ENCODE data around the gene WASF3.

DNA sequence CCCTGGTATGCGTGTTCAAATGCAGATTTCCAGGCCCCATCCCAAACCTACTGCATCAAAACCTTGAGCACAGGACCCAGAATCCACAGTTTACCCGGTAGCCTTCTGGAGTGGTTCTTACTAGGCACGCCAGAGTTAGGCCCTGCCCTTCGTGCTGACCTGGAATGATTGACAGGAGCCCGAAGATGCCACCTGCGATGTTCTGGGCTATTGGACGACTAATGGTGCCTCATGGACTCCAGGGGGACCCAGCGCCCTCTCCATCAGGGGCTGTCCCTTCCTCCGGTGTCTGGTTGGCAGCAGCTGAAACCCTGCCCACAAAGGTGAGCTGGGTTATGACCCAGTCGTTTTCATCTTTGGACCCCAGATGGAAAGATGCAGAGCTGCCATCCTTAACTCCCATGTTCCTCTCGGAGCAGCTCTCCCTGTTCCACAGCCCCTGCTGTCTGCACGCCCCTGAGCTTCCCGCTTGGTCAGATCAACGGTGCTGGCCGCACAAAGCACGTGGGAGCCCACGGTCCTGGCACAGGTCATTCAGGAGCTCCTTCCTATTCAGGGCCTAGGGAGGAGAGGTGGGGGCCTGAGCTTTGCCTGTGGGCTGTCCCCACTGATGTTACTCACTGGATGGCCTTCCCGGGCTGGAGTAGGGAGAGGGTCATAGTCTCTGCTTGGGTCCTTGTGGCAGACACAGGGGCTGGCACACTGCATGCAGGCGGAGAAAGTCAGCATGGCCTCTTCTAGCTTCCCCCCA lies 137.3 kb downstream of the WASF3 start:
- TF ChIP-seq, protein P1, sequence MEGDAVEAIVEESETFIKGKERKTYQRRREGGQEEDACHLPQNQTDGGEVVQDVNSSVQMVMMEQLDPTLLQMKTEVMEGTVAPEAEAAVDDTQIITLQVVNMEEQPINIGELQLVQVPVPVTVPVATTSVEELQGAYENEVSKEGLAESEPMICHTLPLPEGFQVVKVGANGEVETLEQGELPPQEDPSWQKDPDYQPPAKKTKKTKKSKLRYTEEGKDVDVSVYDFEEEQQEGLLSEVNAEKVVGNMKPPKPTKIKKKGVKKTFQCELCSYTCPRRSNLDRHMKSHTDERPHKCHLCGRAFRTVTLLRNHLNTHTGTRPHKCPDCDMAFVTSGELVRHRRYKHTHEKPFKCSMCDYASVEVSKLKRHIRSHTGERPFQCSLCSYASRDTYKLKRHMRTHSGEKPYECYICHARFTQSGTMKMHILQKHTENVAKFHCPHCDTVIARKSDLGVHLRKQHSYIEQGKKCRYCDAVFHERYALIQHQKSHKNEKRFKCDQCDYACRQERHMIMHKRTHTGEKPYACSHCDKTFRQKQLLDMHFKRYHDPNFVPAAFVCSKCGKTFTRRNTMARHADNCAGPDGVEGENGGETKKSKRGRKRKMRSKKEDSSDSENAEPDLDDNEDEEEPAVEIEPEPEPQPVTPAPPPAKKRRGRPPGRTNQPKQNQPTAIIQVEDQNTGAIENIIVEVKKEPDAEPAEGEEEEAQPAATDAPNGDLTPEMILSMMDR (IDR thresholded peaks at IDR 0.05) = no peak
- TF ChIP-seq POLR2A (IDR thresholded peaks at IDR 0.05) = no peak
